Natural killer cell (primary cell): ENCODE results near the gene ADCY9. TPM values are rescaled to one million over a fixed set of nuclear protein-coding genes. Genes with fewer than 3 reads are reported as not detected.
A peak's percentile ranks its signal among the peaks of the same experiment; 100 is the strongest.

Experiments
- ATAC-seq, 3 donors: fragments of 150-1000 bp in 2 of 3; fragments of 200-7000 bp in 1 of 3; cut with Tn5 transposase; 1 replicate in 1 of 3; 2 replicates in 2 of 3; pipeline ENCODE4 v1.10.0; 2021; ENCODE audit warnings: mild to moderate bottlenecking in 2 of 3, moderate library complexity in 2 of 3
- DNase-seq, 2 donors: peaks; one replicate each; pipeline versions ENCODE4 v3.0.0 to v3.0.0-alpha.2; 2013 to 2021; ENCODE audit warnings: mixed read lengths in 1 of 2
- H3K27ac ChIP-seq: one replicate; pipeline ENCODE4 v1.5.1; 2013; ENCODE audit warnings: mild to moderate bottlenecking, low read length
- H3K27me3 ChIP-seq: one replicate; pipeline ENCODE4 v1.6.1; 2013; ENCODE audit warnings: low read length; ENCODE audit not compliant: control insufficient read depth, insufficient read depth
- H3K36me3 ChIP-seq: one replicate; pipeline ENCODE4 v1.6.1; 2013; ENCODE audit warnings: low read length; ENCODE audit not compliant: control insufficient read depth, insufficient read depth
- H3K4me1 ChIP-seq: one replicate; pipeline ENCODE4 v1.6.1; 2013; ENCODE audit warnings: low read length; ENCODE audit not compliant: control insufficient read depth, insufficient read depth
- H3K4me3 ChIP-seq: one replicate; pipeline ENCODE4 v1.5.1; 2013; ENCODE audit warnings: low read length
- H3K9me3 ChIP-seq: one replicate; pipeline ENCODE4 v1.6.1; 2013; ENCODE audit warnings: low read length; ENCODE audit not compliant: control insufficient read depth, insufficient read depth
- H3K27ac Mint-ChIP-seq, 2 donors: one replicate each; pipeline ENCODE4 v1.8.0; 2022; ENCODE audit warnings: mild to moderate bottlenecking in 2 of 2, mixed read lengths in 2 of 2, moderate library complexity in 1 of 2
- H3K27me3 Mint-ChIP-seq, 2 donors: one replicate each; pipeline ENCODE4 v1.8.0; 2022; ENCODE audit warnings: low read depth in 2 of 2, mixed read lengths in 2 of 2
- H3K36me3 Mint-ChIP-seq: one replicate; pipeline ENCODE4 v1.8.0; 2022; ENCODE audit warnings: mixed read lengths
- H3K4me1 Mint-ChIP-seq, 2 donors: one replicate each; pipeline ENCODE4 v1.8.0; 2022; ENCODE audit warnings: mixed read lengths in 2 of 2
- H3K4me3 Mint-ChIP-seq: one replicate; pipeline ENCODE4 v1.8.0; 2022; ENCODE audit warnings: mild to moderate bottlenecking, moderate library complexity, mixed read lengths
- H3K9me3 Mint-ChIP-seq, 2 donors: one replicate each; pipeline ENCODE4 v1.8.0; 2022; ENCODE audit warnings: mixed read lengths in 2 of 2
- CTCF ChIP-seq: fragments of 200-600 bp; IDR thresholded peaks from one replicate; pipeline ENCODE4 v1.8.0; 2022; ENCODE audit warnings: antibody characterized with exemption
- WGBS: methylation state at CpG from one replicate; pipeline ENCODE4 v1.1.7; 2013; ENCODE audit warnings: missing lambda C conversion rate; ENCODE audit not compliant: insufficient coverage; 5-methylcytosine and 5-hydroxymethylcytosine counted together
- intact Hi-C: fragments of 100-400 bp; cut with micrococcal nuclease; formaldehyde crosslinking; loops from one replicate; pipeline ENCODE4 v1.14.2; 2022
- total RNA-seq, 4 donors: library from RNA; stranded (reverse); fragments of 120-200 nt in 1 of 4; gene quantifications; one replicate each; pipeline versions ENCODE4 v1.2.3 to v1.2.4, GENCODE V29; 2013 to 2022

ADCY9 gene
- total RNA-seq, 3 donors from 2014 or later (not counting 1 experiment from before 2014, with no cell fraction given), result 28.0 to 52.4 (median 38.3) TPM

GRCh38 chr16:4056161-4057105, 59.8 kb downstream of the ADCY9 start:
- no peak overlapping the region for H3K4me3 ChIP-seq
- Mint-ChIP-seq H3K36me3 (peaks cover 9% of the 10 kb centered on the region), H3K4me1 (peaks cover 73 to 74% of the 10 kb centered on the region in 2 donors), H3K9me3 (peaks cover 0 to 3% of the 10 kb centered on the region in 2 donors), H3K27ac (peak overlapping the region; percentile 95 to 98), H3K27me3 (no peaks in the 10 kb centered on the region), H3K4me3 (no peak overlapping the region)
- WGBS, result 86% methylated on average over 14 of the region's 16 CpGs
- DNase-seq, result no peak
- intact Hi-C loops, result no loop called here
- no peak for ATAC-seq
- no peaks in the 10 kb centered on the region for H3K27me3 ChIP-seq
- no peaks in the 10 kb centered on the region for H3K36me3 ChIP-seq
- no peaks in the 10 kb centered on the region for H3K9me3 ChIP-seq
- peak overlapping the region; percentile 78 for H3K27ac ChIP-seq
- no peak for TF ChIP-seq CTCF
- peaks cover 66% of the 10 kb centered on the region for H3K4me1 ChIP-seq

GRCh38 chr16:4055748-4056147, 60.5 kb downstream of the ADCY9 start:
- peaks cover 66% of the 10 kb centered on the region for H3K4me1 ChIP-seq
- ATAC-seq (no peak), DNase-seq (no peak)
- TF ChIP-seq CTCF, result no peak
- no peaks in the 10 kb centered on the region for H3K36me3 ChIP-seq
- Mint-ChIP-seq H3K36me3 (peaks cover 2% of the 10 kb centered on the region), H3K27ac (peak overlapping the region in 1 of 2 donors; percentile 40), H3K4me3 (no peak overlapping the region), H3K27me3 (no peaks in the 10 kb centered on the region), H3K4me1 (peaks cover 68% of the 10 kb centered on the region in 2 donors), H3K9me3 (peaks cover 0 to under 1% of the 10 kb centered on the region in 2 donors)
- intact Hi-C loops, result no loop called here
- H3K27ac ChIP-seq, result no peak overlapping the region
- H3K4me3 ChIP-seq, result no peak overlapping the region
- WGBS, result 85% methylated on average over 15 of the region's 15 CpGs
- no peaks in the 10 kb centered on the region for H3K27me3 ChIP-seq
- H3K9me3 ChIP-seq, result no peaks in the 10 kb centered on the region

GRCh38 chr16:4053301-4053845, 62.9 kb downstream of the ADCY9 start:
- ATAC-seq (peak; percentile 54 to 80 (median 64)), DNase-seq (peak in 1 of 2 donors; percentile 26)
- Histone ChIP-seq H3K36me3 (no peaks in the 10 kb centered on the region), H3K27ac (peak overlapping the region; percentile 38), H3K9me3 (no peaks in the 10 kb centered on the region), H3K27me3 (no peaks in the 10 kb centered on the region), H3K4me1 (peaks cover 44% of the 10 kb centered on the region), H3K4me3 (no peak overlapping the region)
- Mint-ChIP-seq H3K27ac (peak overlapping the region; percentile 89 to 90), H3K4me1 (peaks cover 62 to 63% of the 10 kb centered on the region in 2 donors), H3K36me3 (no peaks in the 10 kb centered on the region), H3K4me3 (peak overlapping the region; percentile 70), H3K9me3 (no peaks in the 10 kb centered on the region), H3K27me3 (no peaks in the 10 kb centered on the region)
- no peak for TF ChIP-seq CTCF
- intact Hi-C loops, result no loop called here
- WGBS, result 12% methylated on average over 18 of the region's 18 CpGs
